Measurements from ENCODE around the gene CTSF. TPM values are rescaled to one million over a fixed set of nuclear protein-coding genes. Genes with fewer than 3 reads are reported as not detected.

CTSF gene
- total RNA-seq, 1 experiment from 2014 or later = 28.7 TPM

- intact Hi-C loops (cut with micrococcal nuclease; ENCODE audit: unreplicated experiment) (no loop called here), in situ Hi-C loops (cut with HindIII; ENCODE audit: low pct_unique_long_range_greater_than_20kb, low sequenced_read_pairs) (no loop called here)
- CTCF ChIA-PET = interaction anchor here (0.7 kb wide), 1 partner anchor 12 kb away, joined by 5 read pairs; no protein-coding TSS in a partner anchor
- Histone ChIP-seq H3K4me3 (ENCODE audit: low read depth in 2 of 2, low read length in 2 of 2) (no peak overlapping the region), H3K36me3 (ENCODE audit: control insufficient read depth, insufficient read depth, low read length) (no peaks in the 10 kb centered on the region), H3K27me3 (ENCODE audit: control insufficient read depth, insufficient read depth, low read length) (no peaks in the 10 kb centered on the region), H3K4me1 (ENCODE audit: control insufficient read depth, insufficient read depth, low read length) (no peaks in the 10 kb centered on the region), H3K9me3 (ENCODE audit: control insufficient read depth, insufficient read depth, low read depth, low read length) (no peaks in the 10 kb centered on the region), H3K27ac (ENCODE audit: low read length) (no peak overlapping the region)
- BruUV-seq (replicated peaks) = no TSS peak
- DNase-seq (ENCODE audit: low read depth, low spot score) (no peak), ATAC-seq (no peak)
- POLR2A ChIA-PET = no interaction called here
- TF ChIP-seq SIN3A (IDR thresholded peaks at IDR 0.05; ENCODE audit: borderline replicate concordance, insufficient read depth, low read depth, low read length) (no peak), REST (IDR thresholded peaks at IDR 0.05; ENCODE audit: insufficient read depth in 1 of 2, low read depth in 2 of 2, low read length in 1 of 2) (no peak), CTCF (IDR thresholded peaks at IDR 0.05) (no peak), POLR2AphosphoS5 (IDR thresholded peaks at IDR 0.05; ENCODE audit: low read depth, low read length) (no peak), TCF7L2 (IDR thresholded peaks at IDR 0.05; ENCODE audit: low read depth, low read length) (no peak)
These were observed 2.2 kb downstream of the CTSF start for GRCh38 chr11:66566221-66566620.

GRCh38 chr11:66564984-66565383 lies 3.4 kb downstream of the CTSF start:
- POLR2A ChIA-PET = no interaction called here

More at GRCh38 chr11:66564984-66565383, 3.4 kb downstream of the CTSF start:
- in situ Hi-C loops (cut with HindIII; ENCODE audit: low pct_unique_long_range_greater_than_20kb, low sequenced_read_pairs) = no loop called here
- no peaks in the 10 kb centered on the region for H3K9me3 ChIP-seq (ENCODE audit: control insufficient read depth, insufficient read depth, low read depth, low read length)
- no peaks in the 10 kb centered on the region for H3K4me1 ChIP-seq (ENCODE audit: control insufficient read depth, insufficient read depth, low read length)
- ATAC-seq (no peak), DNase-seq (ENCODE audit: low read depth, low spot score) (no peak)
- no peak overlapping the region for H3K27ac ChIP-seq (ENCODE audit: low read length)
- intact Hi-C loops (cut with micrococcal nuclease; ENCODE audit: unreplicated experiment) = no loop called here
- TF ChIP-seq CTCF (IDR thresholded peaks at IDR 0.05) = no peak
- TF ChIP-seq TCF7L2 (IDR thresholded peaks at IDR 0.05; ENCODE audit: low read depth, low read length) = no peak
- TF ChIP-seq SIN3A (IDR thresholded peaks at IDR 0.05; ENCODE audit: borderline replicate concordance, insufficient read depth, low read depth, low read length) = no peak
- TF ChIP-seq POLR2AphosphoS5 (IDR thresholded peaks at IDR 0.05; ENCODE audit: low read depth, low read length) = no peak
- TF ChIP-seq REST (IDR thresholded peaks at IDR 0.05; ENCODE audit: insufficient read depth in 1 of 2, low read depth in 2 of 2, low read length in 1 of 2) = no peak
- no TSS peak for BruUV-seq (replicated peaks)
- no peak overlapping the region for H3K4me3 ChIP-seq (ENCODE audit: low read depth in 2 of 2, low read length in 2 of 2)
- H3K27me3 ChIP-seq (ENCODE audit: control insufficient read depth, insufficient read depth, low read length) = no peaks in the 10 kb centered on the region
- no peaks in the 10 kb centered on the region for H3K36me3 ChIP-seq (ENCODE audit: control insufficient read depth, insufficient read depth, low read length)
- CTCF ChIA-PET = no interaction called here

All from Panc1 (cell line).